NCI-H2227 (cell line): ENCODE results near the gene FAM219B.

Experiments
- DNase-seq: peaks from one replicate; lab custom pipeline; 2025; ENCODE audit not compliant: unreplicated experiment; lab: John Stamatoyannopoulos, UW

FAM219B gene

DNA sequence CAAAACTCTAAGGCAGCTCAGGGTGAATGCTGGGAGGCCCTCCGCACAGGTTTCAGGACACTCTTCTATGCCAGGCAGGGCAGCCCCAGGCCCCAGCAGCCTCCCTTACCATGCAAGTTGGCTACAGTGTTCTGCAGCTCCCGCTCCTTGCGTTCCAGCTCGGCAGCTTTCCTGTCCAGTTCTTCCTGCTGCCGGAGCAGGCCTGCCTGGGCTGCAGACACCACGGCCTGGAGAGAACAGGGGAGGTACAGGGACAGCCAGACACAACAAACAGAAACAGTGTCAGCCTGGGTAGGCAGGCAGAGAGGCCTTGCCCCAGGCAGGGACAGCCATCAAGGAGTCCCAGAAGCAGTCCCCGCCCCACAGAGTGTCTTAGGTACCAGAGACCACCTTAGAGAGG, 54.7 kb downstream of the FAM219B start:
- no peak for DNase-seq

DNA sequence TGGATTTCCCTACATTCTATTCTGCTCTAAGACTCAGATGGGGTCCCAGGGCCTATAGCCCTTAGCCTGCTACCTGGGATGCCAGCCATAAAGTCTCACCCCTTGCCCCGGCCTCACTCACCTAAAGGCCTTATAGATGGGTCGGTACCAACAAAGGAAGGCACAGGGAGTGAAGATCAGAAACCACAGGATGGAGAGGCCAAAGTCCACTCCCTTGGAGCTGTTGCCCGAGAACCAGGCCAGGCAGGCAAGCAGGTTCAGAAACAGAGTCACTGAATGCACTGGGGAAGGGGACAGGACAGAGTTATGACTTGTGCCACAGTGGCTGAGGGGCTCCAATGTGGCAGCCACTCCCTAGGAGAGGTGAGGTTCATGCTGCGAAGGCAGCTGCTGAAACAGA, 56.3 kb downstream of the FAM219B start:
- no peak for DNase-seq
